ENCODE measurements around the gene ZAP70.

The ZAP70 gene

GRCh38 chr2:97755491-97755890 is 42.1 kb downstream of the ZAP70 start:
- DNase-seq = no peak

GRCh38 chr2:97757062-97757461 is 43.7 kb downstream of the ZAP70 start:
- no peak for DNase-seq

- DNase-seq = no peak
Observed at GRCh38 chr2:97758131-97758705, 44.8 kb downstream of the ZAP70 start.

GRCh38 chr2:97759727-97760407 is 46.5 kb downstream of the ZAP70 start:
- no peak for DNase-seq

- no peak for DNase-seq
Observed at GRCh38 chr2:97760480-97761049, 47.2 kb downstream of the ZAP70 start.

- DNase-seq = no peak
Observed at GRCh38 chr2:97761192-97761591, 47.8 kb downstream of the ZAP70 start.

- DNase-seq = no peak
Observed at GRCh38 chr2:97763176-97763845, 49.9 kb downstream of the ZAP70 start.

GRCh38 chr2:97764559-97765263 is 51.3 kb downstream of the ZAP70 start:
- no peak for DNase-seq

- no peak for DNase-seq
Observed at GRCh38 chr2:97765933-97766332, 52.6 kb downstream of the ZAP70 start.

GRCh38 chr2:97766567-97766966 is 53.2 kb downstream of the ZAP70 start:
- no peak for DNase-seq

GRCh38 chr2:97769308-97769707 is 55.9 kb downstream of the ZAP70 start:
- DNase-seq = no peak

- DNase-seq = no peak
Observed at GRCh38 chr2:97769711-97770110, 56.3 kb downstream of the ZAP70 start.

GRCh38 chr2:97770445-97770844 is 57.1 kb downstream of the ZAP70 start:
- DNase-seq = no peak

- no peak for DNase-seq
Observed at GRCh38 chr2:97774425-97774824, 61.0 kb downstream of the ZAP70 start.

- no peak for DNase-seq
Observed at GRCh38 chr2:97775074-97775473, 61.7 kb downstream of the ZAP70 start.

- DNase-seq = no peak
Observed at GRCh38 chr2:97779141-97779540, 65.8 kb downstream of the ZAP70 start.

- no peak for DNase-seq
Observed at GRCh38 chr2:97781981-97782380, 68.6 kb downstream of the ZAP70 start.

- DNase-seq = no peak
Observed at GRCh38 chr2:97784953-97785352, 71.6 kb downstream of the ZAP70 start.

- DNase-seq = no peak
Observed at GRCh38 chr2:97785818-97786217, 72.4 kb downstream of the ZAP70 start.

- DNase-seq = no peak
Observed at GRCh38 chr2:97788986-97789644, 75.7 kb downstream of the ZAP70 start.
